Measurements from ENCODE around the gene SLC5A5.

SLC5A5 gene

GRCh38 chr19:17854061-17854460 lies 17.7 kb upstream of the SLC5A5 start:
- TF ChIP-seq, protein P1, sequence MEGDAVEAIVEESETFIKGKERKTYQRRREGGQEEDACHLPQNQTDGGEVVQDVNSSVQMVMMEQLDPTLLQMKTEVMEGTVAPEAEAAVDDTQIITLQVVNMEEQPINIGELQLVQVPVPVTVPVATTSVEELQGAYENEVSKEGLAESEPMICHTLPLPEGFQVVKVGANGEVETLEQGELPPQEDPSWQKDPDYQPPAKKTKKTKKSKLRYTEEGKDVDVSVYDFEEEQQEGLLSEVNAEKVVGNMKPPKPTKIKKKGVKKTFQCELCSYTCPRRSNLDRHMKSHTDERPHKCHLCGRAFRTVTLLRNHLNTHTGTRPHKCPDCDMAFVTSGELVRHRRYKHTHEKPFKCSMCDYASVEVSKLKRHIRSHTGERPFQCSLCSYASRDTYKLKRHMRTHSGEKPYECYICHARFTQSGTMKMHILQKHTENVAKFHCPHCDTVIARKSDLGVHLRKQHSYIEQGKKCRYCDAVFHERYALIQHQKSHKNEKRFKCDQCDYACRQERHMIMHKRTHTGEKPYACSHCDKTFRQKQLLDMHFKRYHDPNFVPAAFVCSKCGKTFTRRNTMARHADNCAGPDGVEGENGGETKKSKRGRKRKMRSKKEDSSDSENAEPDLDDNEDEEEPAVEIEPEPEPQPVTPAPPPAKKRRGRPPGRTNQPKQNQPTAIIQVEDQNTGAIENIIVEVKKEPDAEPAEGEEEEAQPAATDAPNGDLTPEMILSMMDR (IDR thresholded peaks at IDR 0.05; ENCODE audit: insufficient read depth, low read length, missing control alignments): no peak
- no peak overlapping the region for H3K4me3 ChIP-seq (ENCODE audit: low read depth, low read length)
- DNase-seq (ENCODE audit: low read depth, low spot score): no peak
- ChIA-PET POLR2A (interaction anchor here (0.7 kb wide), 1 partner anchor 506 kb away, joined by 4 read pairs; no protein-coding TSS in a partner anchor), CTCF (interaction anchor here (1.2 to 3.1 kb wide), 9 partner anchors 79 to 459 kb away, joined by 3 to 13 read pairs (median 7); partner anchors contain the start of genes CCDC124 and CCDC194)

- CTCF ChIA-PET: interaction anchor here (0.8 to 3.1 kb wide), 28 partner anchors 7 to 595 kb away, joined by 3 to 13 read pairs (median 4); partner anchors contain the start of genes CCDC194, JAK3, SLC5A5 and TMEM221
- TF ChIP-seq, protein P1 (IDR thresholded peaks at IDR 0.05; ENCODE audit: insufficient read depth, low read length, missing control alignments): peak; percentile 96
- DNase-seq (ENCODE audit: low read depth, low spot score): no peak
- POLR2A ChIA-PET: no interaction called here
- no peak overlapping the region for H3K4me3 ChIP-seq (ENCODE audit: low read depth, low read length)
Measured at GRCh38 chr19:17855280-17856152, 16.2 kb upstream of the SLC5A5 start.

DNA sequence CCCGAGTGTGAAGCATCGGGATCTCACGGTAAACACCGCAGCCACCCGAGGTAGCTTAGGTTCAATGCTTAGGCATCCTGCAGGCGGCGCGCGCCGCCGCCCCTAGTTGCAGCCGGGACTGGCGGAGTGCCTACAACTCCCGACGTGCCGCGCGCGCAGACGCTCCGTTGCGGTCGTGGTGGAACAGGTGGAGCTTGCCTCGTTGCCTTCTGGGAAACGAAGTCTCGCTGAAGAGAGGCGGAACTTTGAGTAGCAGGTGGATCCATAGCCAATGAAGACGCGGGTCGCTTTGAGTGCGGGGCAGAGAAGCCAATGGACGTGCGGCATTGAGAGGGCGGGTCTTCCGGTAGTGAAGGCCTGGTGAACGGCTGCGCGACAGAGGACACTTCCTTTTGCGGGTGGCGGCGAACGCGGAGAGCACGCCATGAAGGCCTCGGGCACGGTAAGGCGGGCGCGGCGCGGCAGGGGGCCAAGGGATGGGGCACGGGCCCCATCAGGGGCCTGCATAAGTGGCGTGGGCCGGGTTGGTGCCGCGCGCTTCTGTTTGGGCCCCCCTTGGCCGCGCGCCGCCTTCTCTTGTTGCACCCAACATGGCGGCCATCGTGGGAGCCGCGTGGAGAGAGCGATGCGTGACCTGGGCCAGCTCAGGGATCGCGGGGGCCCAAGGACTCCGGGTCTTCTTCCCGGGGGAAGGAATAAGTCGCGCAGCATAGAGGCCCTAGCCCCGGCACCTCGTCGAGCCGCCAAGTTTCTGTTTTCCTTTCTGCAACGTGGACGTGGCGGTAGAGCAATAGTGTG lies 12.0 kb upstream of the SLC5A5 start, which contains the start of gene RPL18A:
TSS of gene RPL18A (plus strand) at position 378 of the 798 bp plus-strand sequence. CDS start at position 425, 47 bp downstream.
- DNase-seq (ENCODE audit: low read depth, low spot score): peak; percentile 98
- TF ChIP-seq, protein P1 (IDR thresholded peaks at IDR 0.05; ENCODE audit: insufficient read depth, low read length, missing control alignments): peak; percentile 91
- H3K4me3 ChIP-seq (ENCODE audit: low read depth, low read length): peak within 1 kb of the TSS; percentile 92
- ChIA-PET POLR2A (interaction anchor here (0.6 to 1.8 kb wide), 16 partner anchors 9 to 570 kb away, joined by 3 to 16 read pairs (median 4); partner anchors contain the start of genes ARRDC2, CCDC124, JAK3 and MVB12A), CTCF (interaction anchor here (0.6 to 5.1 kb wide), 25 partner anchors 9 to 1630 kb away, joined by 3 to 73 read pairs (median 4); partner anchors contain the start of genes CCDC124, JAK3 and SLC5A5)

DNA sequence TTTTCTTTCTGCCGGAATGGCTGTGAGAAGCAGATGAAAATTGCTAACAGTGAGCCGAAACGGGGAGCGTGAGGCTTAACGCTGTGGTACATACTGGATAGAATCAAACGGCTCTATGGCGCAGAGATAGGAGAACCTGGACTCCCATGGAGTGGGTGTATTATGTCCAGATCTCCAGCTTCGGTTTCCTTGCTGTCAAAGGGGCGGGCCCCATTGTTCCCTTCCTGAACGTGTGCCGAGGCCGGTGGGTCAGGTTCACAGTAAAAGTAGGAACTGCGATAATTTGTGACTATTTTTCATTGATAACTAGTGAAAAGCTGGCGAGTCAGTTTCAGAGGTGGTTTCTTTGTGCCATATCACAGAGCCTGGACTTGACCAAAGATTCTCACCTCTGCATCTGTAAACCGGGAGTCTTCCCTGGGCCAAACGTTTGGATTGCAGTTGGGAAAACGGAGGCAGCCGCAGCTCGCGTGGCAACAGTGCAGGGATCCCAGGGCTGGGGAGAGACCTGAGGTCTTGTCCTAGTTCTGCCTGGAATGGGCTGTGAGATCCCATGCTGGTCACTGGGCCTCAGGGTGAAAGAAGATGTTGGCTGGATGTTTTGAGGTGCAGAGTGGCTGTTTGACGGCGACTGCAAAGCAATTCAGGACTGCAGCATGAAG lies 11.3 kb upstream of the SLC5A5 start:
- ChIA-PET POLR2A (interaction anchor here (1.3 to 1.8 kb wide), 4 partner anchors 9 to 72 kb away, joined by 4 to 16 read pairs (median 10); partner anchors contain the start of genes CCDC124 and JAK3), CTCF (interaction anchor here (1.0 to 5.1 kb wide), 8 partner anchors 8 to 135 kb away, joined by 4 to 73 read pairs (median 8); partner anchors contain the start of genes CCDC124 and SLC5A5)

GRCh38 chr19:17860993-17861360 lies 10.8 kb upstream of the SLC5A5 start:
- DNase-seq (ENCODE audit: low read depth, low spot score): no peak
- H3K4me3 ChIP-seq (ENCODE audit: low read depth, low read length): peak overlapping the region; percentile 92
- CTCF ChIA-PET: interaction anchor here (1.1 to 5.1 kb wide), 5 partner anchors 10 to 196 kb away, joined by 3 to 73 read pairs (median 27); partner anchors contain the start of genes CCDC124 and SLC5A5
- POLR2A ChIA-PET: interaction anchor here (1.0 to 1.8 kb wide), 2 partner anchors 10 to 72 kb away, joined by 3 to 10 read pairs; partner anchors contain the start of gene CCDC124
- TF ChIP-seq, protein P1 (IDR thresholded peaks at IDR 0.05; ENCODE audit: insufficient read depth, low read length, missing control alignments): no peak

More for the DNA sequence above, 11.3 kb upstream of the SLC5A5 start:
- TF ChIP-seq, protein P1 (IDR thresholded peaks at IDR 0.05; ENCODE audit: insufficient read depth, low read length, missing control alignments): no peak
- H3K4me3 ChIP-seq (ENCODE audit: low read depth, low read length): peak overlapping the region; percentile 92
- no peak for DNase-seq (ENCODE audit: low read depth, low spot score)
